Germinal center (tissue), 1 donor: ENCODE results near the gene LZTR1.
"Not testable (repeated sequence)": the region's sequence is repeated elsewhere in the genome, so short reads cannot be mapped to it uniquely, and the experiment has no call there.

Experiments used
- DNase-seq: peaks from one replicate; pipeline ENCODE4 v3.0.0; 2012; ENCODE audit warnings: mixed read lengths, low spot score

Gene LZTR1

DNA sequence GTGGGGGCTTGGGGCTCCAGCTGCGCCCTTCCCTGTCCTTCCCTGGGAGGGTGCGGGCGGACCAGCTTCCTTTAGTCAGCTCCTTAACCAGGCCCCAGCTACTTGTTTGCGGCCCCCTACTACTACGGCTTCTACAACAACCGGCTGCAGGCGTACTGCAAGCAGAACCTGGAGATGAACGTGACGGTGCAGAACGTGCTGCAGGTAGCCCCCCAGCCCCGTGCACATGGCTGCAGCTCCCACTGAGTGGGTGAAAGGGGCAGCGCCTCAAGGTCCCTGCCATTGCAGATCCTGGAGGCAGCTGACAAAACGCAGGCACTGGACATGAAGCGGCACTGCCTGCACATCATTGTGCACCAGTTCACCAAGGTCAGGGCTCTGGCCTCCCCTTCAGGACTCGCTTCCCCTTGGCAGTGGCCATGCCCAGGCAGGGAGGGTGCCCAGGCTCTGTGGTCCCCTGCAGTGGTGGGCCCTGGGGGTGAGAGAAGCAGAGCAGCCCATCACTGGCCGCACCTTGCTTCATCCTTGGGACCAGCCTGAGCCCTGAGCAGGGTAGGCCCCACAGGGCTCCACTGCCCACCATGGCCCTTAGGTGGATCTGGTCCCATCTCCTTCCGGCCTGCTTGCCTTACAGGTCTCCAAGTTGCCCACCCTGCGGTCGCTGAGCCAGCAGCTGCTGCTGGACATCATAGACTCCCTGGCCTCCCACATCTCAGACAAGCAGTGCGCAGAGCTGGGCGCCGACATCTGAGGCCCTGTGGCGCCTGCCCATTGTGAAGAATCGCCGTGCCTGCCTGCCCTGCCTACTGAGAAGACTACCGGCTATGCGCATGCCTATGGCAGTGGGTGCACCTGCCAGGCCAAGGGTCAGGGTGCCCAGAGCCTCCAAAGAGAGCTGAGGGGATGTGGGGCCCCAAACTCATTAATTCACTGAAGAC lies 14.8 kb downstream of the LZTR1 start:
- DNase-seq, result no peak

DNA sequence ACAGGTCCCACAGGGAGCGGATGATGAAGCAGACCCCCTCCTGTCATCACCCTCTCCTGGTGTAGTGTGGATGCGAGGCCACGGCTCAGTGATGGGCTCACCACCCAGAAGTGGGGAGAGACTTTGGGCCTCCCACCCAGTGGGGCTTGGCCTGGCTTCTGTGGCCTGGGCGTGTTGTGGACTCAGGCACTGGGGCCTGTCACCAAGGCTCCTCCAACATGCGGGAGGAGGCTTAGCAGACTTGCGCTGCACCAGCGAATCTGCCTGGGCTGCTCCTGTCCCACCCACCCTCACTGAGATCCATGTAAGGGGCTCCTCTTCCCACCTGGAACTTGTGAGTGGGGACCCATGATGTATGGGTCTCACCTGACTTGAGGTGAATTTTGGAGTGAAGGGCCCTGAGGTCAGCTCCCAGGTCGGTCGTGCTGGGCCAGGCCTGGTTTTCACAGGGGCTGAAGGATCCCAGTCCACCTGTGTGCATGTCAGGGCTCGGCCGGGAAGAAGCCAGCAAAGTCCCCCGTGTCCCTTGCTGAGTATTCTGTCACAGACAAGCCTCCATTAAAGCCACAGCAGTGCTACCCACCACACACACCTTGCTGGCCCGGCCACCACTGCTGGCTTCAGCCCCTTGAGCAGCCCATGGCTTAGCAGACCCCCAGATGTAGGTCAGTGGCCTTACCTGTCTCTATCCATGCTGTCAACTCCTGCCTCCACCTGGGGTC lies 15.6 kb downstream of the LZTR1 start:
- no peak for DNase-seq

DNA sequence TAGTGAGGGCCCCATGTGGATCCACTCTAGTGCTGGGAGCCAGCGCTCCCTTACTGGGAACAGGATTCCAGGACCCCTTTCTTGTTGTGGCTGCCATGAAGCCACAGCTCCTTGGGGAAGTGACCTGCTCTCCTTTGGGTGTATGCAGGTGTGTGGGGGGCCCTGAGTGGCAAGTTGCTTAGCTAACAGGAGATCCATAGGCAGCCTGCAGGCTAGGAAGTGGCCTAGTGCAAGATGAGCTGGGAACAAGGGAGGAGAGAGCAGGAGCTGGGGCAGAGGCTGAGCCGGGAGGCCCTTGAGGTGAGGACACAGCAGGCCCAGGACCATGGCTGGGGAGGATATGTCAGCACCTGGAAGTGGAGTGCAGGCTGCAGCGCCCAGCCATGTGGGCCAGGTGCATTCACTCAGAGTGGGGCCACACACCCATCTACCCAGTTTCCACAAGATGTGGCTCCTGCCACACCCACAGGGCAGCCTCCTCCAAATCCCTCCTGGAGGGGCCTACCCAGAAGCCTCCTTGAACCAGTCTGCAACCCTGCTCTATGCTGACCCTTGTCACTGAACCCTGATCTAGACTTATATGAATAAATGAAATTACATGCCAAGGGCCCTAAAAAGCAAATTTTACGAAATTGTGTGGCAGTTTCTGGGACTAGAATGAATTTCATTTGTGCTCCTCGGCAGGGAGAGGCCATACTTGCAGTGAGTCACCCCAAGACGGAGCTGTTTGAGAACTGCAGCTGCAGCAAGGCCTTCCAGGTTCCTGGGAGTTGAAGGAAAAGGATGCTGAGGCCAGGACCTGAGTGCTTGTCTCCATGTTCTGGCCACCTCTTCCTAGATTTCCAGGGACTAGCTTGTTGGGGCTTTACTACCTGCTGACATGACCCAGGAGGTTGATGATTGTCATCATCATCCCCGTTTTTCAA lies 16.6 kb downstream of the LZTR1 start:
- no peak for DNase-seq

DNA sequence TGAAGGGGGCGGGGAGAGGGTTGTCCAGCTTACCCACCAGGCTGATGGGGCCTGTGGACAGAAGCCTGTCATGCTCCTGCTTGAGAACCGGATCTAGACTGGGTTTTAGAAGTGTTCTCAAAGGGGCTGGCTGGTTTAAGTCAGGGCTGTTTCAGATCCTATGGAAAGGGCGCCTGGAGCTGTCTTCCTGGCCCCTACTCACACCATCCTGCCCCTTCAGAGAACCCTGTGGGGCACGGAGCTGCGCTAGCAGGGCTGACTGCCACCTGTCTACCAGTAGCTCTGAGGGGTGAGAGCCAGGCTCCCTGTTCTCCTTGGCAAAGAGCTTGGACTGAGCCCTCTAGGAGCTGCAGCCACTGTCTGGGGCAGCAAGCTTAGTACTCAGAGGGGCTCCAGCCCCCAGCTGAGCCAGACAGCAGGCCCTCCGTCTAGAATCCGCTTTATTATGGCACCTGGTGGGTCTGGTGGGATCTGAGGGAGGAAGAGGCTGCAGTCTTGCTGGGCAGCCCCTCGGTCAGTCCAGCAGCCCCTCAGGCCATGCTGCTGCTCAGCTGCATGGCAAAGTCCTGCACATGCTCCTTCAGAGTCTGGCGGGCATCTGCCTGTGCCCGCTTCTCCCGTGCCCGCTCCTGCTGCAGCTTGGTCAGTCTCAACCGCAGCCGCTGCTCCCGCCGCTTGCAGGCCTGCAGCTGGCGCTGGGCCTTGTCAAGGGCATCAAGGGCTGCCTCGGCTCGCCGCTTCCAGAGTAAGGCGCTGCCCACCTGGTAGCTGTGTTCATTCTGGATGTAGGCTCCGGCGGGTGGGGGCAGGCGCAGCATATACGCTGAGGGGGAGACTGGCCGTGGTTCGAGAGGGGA lies 17.5 kb downstream of the LZTR1 start:
- no peak for DNase-seq

DNA sequence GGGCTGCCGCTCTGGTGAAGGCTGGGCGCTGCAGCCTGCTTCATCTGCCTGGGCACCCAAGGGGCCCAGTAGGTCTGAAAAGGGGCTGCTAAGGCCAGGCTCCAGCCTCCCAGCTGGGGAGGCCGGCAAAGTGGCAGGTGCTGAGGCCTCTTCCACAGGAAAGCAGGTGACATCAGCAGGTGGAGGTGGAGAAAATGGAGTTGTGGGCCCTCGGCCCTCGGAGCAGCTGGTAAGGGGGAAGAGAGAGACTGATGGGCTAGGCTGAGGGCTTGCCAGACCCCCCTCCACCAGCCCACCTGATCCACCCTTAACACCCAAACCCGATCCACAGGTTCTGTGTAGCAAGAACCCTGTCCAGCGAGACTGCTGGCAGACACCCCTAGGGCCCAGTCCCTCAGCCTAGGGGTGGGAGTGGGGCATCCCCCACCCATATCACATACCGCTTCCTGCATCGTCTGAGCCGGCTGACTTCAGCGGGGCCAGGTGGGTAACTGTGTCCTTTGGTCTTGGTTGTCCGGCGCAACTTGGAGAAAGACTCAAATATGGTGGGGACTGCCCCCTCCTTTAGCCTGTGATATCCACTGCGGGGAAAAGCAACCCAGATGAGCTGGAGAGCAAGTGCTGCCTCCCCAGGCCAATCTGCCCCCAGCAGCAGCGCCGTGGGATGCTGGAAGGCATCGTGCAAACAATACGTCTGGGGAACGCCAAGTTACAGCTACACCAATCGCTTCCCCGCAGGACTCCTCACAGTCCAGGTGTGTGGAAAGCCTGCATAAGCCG lies 18.3 kb downstream of the LZTR1 start:
- DNase-seq, result no peak

DNA sequence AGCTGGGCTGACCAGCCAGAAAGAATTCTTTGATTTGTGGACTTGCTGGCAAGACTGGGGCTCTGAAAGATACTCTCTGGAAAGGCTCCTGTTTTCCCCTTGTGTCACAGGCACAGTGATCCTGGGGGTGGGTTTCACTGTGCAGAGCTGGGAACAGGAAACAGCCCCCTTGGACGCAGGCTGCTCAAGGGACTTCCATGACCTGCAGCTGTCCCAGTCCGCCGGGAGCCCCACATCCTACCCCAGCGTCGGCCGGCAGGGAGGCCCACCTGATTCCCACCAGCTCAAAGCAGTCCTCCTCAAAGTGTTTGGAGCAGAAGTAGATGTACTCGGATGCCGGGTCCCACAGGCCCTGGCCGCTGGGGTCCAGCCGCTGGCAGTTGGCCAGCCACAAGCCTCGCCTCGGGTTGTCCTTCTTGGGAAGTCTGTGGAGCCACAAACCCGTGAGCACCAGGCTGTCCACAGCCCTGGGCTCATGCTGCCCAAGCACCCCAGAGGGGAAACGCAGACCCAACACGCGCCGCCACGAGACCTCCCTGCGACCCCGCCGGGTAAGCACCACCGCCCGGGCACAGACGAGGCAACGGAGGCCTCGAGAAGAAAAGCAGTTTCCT lies 19.0 kb downstream of the LZTR1 start:
- no peak for DNase-seq

DNA sequence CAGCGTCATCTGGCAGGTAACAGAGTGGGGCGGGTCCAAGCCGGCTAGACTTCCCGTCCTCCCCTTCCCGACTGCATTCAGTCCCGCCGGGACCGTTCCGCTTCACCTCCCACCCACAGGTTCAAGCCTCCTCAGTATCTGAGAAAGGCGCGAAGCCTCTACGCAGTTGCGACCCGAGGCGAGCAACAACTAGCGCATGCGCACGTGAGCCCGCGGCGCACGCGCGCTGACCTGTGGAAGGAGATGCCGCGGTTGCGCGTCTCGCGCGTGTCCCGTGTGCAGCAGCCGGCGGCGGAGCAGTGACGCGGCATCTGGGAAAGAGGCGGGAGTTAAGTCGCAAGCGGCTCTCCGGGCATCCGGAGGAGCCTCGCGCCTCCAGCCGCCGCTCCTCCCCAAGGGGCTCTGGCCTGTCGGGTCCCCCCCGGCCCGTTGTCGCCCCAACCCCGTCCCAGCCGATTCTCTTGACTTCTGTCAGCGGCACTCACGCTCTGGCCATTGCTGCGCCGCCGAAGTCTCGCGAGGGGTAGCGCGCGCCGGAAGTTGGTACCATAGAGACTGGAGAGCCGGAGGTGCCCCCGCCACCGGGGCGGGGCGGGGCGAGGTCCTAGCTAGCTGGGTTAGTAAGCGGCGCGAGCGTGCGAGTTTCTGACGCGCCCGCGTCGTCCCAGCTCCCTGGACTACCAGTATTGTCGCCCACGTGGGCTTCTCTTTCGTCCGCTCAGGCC lies 19.7 kb downstream of the LZTR1 start, which contains the start of gene THAP7:
Gene THAP7 (minus strand): TSS at position 518 of the 725 bp plus-strand sequence. CDS start 207 bp downstream, at position 311.
- DNase-seq, result peak; percentile 93

DNA sequence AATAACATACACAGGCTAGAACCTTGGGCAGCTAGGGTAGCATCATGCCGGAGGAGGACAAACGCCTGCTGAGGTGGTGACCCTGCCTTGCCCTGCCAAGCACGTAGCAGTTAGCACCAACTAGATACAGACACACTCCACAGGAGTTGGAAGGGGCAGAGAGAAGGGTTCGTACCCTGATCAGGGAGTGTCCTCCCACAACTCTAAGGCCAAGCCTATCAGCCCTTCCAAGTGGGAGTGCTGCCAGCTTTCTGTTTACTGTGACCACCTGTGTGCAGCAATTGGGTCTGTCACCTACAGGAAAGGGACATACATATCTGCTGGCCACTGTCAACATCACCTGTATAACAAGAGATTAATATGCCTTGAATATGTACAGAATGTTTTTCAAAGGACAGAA lies 21.7 kb downstream of the LZTR1 start:
- DNase-seq, result no peak

DNA sequence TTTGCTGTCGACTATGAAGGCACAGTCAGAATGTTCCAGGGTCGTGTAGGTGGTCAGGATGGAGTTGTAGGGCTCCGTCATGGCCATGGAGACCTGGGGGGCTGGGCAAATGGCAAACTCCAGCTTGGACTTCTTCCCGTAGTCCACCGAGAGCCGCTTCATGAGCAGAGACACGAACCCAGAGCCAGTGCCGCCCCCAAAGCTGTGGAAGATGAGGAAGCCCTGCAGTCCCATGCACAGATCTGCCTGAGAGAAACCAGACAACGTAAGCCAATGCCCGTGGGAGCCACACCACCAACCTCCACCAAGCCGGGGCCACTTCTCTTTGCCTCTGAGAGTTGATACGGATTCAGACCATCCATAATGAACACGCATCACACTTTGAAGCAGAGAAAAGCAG lies 27.1 kb downstream of the LZTR1 start:
- DNase-seq, result not testable (repeated sequence)

DNA sequence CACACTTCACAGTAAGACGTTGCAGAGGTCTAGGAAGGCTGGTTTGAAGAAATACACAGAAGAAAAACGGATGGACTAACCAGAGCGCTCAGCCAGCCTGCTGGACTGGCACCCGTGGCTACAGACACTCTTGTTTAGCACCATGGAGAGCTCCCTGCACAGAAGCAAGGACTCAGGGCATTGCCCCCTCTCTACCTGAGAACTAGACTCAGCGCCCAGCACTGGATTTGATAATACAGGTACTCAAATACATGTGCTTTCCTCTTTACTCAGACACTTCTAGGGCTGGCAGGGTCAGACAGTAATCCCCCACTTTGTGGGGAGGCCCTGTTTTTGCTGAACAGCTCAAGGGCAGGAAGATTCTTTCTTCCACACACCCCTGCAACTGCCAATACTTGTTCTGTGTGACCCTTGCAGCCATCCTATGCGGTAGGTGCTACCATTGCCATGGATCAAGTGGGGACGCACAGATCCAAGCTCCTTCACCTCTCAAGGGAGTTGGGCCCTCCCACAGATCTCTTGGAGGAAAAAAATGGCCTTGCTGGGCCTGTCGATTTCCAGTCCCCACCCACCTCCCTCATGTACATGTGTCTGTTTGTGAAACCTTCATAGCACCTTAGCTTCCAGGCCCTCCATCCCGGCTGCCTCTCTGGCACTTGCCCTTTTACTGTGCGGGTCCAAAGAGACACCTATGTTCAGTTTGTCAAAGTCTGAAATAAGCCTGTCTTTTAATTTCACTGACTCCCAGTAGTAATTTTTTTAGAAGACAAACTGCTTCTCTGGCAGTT lies 27.7 kb downstream of the LZTR1 start:
- peak; percentile 52 for DNase-seq

DNA sequence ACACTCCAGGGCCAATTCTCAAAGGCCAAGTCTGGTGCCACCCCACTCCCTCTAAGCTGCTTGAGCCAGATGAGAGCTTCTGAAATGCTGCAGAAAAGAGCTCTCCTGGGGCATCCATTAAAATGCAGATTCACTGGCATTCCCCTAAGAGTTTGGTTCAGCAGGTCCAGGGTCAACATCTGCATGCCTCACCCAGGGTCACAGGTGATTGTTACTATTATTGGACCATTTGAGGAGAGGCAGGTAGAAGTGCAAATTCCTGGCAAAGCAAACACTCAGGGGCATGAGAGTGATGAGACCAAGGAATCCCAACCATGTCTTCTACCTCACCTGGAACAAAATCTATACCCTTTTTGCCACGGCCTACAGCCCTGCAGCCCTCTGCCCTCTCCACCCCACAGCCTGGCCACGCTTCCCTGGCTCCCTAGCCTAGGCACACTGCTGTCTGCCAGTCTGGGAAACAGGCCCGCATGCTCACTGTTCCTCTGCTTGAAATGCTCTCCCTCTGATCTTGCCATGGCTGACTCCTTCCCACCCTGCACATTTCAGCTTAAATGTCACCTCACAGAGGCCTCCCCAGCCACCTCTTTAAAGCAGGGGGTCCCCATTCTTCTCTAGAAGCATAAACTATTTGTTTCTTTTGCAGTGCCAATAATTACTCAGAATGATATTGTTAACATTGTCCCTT lies 28.5 kb downstream of the LZTR1 start:
- no peak for DNase-seq

DNA sequence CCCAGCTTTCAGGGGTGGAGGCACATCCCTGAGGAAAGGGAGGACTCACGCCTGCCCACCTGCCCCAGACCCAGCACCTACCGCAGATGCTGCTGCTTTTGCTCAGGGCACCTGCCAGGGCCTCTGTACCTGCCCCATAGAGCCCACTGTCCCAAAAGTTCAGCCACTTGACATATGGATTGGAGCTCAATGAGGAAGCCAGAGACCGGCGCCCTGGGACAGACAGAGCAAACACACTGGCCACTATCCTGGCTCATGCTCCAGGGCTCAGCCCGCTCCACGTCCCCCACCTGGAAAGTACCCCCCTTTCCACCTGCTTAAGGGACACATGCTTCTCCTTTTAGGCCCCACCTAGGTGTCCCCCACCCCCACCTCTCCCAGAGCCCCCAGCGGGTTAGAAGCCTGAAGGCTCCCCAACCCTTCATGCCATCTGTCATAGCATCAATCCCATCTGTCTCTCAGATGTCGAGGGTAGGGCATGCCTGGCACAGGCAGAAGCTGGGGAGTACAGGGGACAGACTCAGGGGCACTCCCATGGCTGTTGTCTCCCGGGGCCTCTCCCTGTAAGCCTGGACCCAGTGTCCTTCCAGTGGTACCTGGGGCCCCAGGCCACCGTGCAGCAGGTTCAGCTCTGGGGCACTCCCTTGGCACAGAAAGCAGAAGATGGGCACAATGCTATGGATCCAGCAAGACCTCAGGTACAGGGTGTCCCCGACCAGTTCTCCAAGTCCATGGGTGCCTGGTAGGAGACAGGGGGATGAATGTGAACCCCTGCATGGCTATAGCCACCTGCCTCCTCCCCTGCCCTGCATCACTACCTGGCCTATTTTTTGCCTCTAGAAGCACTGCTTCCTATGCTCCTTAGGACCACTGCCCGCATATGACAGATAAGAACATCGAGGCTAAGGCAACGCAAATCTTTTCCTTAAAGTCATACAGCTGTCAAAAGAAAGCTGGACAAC lies 30.6 kb downstream of the LZTR1 start:
- DNase-seq, result no peak

DNA sequence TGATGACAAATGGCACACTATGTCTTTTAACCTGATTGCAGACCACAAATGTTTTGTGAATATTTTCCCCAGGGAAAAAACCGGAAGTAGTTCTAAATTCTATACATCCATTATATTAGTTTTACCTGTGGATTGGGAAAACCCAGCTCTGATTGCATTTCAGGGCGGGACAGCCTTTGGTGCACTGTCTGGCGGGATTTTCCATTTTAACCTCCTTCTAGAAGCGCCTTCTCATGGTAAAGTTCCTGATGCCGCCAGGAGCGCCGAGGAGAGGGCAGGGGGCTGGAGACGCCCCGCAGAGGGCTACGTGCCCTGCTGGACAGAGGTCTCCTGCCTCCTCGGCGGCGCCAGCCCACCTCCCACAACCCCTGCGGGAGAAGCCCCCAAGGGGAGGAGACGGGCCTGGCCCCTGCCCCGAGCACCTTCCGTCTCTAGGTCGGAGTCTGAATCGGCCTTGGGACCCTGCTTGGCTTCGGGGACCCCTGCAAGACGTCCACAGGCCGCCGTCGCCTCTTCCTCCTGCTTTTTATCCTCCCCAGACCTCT lies 31.6 kb downstream of the LZTR1 start:
- no peak for DNase-seq

DNA sequence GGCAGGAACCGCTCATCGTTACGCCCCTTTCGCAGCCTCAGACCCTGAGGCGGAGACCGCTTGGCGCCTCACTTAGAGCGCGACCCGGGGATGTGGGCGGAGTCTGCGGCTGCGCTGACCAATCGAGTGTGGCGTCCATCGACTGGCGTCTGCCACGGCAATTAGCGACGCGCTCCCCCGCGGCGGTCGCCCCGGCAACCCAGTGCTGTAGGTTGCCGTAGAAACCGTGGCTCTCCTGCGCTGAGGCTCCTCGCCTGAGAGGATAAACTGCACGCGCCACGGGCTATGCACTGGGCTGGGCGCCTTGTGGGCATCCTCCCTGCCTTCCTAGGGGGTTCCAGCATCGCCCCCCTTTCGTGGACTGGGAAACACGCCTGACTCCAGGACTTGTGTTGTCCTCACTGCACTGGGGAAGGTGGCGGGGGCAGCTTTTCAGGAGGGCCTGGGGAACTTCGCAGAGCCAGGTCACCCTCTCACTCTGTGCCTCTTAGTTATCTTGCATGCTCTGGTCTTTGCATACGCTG lies 32.2 kb downstream of the LZTR1 start:
- peak; percentile 93 for DNase-seq

DNA sequence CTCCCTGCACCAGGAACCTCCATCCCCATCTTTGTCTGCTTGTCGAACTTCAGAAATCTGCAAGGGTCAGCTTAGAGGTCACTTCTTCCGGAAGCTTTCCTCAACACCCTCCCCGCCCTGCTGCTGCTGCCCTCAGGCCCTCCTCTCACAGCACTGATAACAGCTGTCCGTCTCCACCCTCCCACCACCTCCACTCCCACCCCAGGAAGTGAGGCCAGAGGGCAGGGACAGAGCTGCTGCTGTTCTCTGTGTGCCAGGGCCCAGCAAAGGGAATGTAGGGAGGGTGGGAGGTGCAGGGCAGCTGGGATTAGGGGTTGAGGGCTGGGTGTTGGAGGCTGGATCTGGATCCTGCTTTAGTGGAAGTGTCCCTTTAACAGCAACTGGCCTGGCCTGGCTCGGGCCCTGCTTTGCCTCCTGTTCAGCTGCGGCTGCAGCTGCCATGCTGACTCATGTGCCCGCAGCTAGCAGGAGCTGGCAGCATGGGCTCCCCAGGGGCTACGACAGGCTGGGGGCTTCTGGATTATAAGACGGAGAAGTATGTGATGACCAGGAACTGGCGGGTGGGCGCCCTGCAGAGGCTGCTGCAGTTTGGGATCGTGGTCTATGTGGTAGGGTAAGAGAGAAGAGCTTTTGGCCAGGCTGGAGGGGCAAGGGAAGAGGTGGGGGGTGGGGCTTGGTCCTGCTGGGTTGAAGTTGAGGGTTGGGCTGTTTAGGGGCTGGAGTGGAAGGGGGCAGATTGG lies 32.8 kb downstream of the LZTR1 start, which contains the start of gene P2RX6:
Gene P2RX6 (plus strand): TSS at position 440 of the 740 bp plus-strand sequence. CDS start 10 bp downstream, at position 450.
- no peak for DNase-seq
